Activated CD8-positive, alpha-beta memory T cell treated with anti-CD3 and anti-CD28 coated beads for 36 hours (primary cell): ENCODE measurements around the gene DPH3. TPM values are rescaled to one million over a fixed set of nuclear protein-coding genes. Genes with fewer than 3 reads are reported as not detected.

Source experiments
- CTCF ChIA-PET: fragments of 350-600 bp; sonication (Branson Sonifier 250); formaldehyde crosslinking; loops from one replicate; lab custom pipeline; 2021; ENCODE audit warnings: antibody characterized with exemption; lab: Charles Lee
- POLR2A ChIA-PET: fragments of 350-600 bp; sonication (Branson Sonifier 250); formaldehyde crosslinking; loops from one replicate; lab custom pipeline; 2021; ENCODE audit warnings: antibody characterized with exemption; lab: Charles Lee
- total RNA-seq, 2 experiments: library from RNA; stranded (reverse); gene quantifications; one replicate each; pipeline ENCODE4 v1.2.3, GENCODE V29; 2021

The DPH3 gene
- total RNA-seq, 2 experiments from 2014 or later, result 32.0 to 32.2 TPM

DNA sequence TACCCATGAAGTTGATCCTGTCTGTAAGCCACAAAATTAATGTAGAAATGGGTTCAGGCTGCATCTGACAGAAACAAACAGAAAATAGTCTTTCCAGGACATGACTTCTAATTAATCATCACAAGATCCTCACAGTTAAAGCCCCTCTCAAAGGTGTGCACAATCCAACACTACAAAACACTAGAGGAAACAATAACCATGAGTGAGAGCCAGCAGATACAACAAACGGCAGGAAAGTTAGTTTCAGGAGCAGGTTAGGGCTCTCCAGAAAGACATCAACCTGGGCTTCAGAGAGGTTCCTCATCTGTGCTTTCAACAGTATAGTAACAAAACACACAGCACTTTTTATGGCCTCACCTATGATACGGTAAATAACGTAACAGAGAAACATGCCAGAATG lies 42.8 kb downstream of the DPH3 start:
- POLR2A ChIA-PET, result no interaction called here
- CTCF ChIA-PET, result interaction anchor here (1.0 kb wide), 1 partner anchor 12 kb away, joined by 3 read pairs; no protein-coding TSS in a partner anchor

GRCh38 chr3:16219777-16220176 lies 45.0 kb downstream of the DPH3 start:
- CTCF ChIA-PET, result no interaction called here
- POLR2A ChIA-PET, result no interaction called here

DNA sequence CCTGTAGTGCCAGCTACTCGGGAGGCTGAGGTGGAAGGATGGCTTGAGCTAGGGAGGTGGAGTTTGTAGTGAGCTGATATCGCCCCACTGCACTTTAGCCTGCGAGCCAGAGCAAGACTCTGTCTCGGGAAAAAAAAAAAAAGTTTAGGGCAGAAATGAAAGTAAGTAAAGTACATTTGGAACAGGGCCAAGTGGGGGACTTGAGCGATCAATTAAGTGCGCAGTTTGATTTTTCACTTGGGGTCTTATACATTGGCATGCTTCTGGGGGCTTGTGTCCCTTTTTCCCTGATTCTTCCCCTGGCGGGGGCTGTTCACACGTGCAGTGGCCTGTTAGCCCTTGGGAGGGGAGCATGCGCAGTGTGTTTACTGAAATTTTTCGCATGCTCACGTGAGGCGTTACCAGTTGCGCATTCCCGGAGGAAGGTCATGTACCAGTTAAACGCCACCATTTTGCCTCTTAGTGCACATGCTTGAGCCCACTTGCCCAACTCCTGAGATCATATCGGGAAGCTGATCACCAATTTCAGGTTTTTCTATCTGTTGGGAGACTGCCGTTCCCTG lies 48.3 kb downstream of the DPH3 start:
- ChIA-PET CTCF (interaction anchor here (1.2 kb wide), 1 partner anchor 23 kb away, joined by 4 read pairs; no protein-coding TSS in a partner anchor), POLR2A (no interaction called here)

DNA sequence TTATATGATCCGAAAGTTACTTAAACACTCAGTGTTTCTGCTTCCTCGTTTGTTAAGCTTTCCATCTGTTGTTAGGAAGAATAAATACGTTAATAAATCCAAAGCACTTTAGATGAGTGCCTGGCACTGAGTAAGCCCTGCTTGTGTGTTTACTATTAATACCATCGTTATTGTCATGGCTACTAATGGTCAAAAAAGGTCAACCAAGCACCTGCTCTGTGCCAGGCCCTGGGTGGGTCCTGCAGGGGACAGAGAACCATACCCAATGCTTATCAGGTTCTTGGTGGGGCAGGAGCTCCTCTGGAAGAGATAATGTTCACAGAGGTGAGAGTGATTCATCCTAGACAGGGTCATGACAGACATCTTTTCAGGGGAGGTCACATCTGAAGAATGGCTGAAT lies 50.4 kb downstream of the DPH3 start:
- CTCF ChIA-PET, result interaction anchor here (1.5 kb wide), 1 partner anchor 36 kb away, joined by 3 read pairs; no protein-coding TSS in a partner anchor
- POLR2A ChIA-PET, result no interaction called here

GRCh38 chr3:16211176-16211904 lies 53.4 kb downstream of the DPH3 start:
- ChIA-PET CTCF (interaction anchor here (1.2 kb wide), 1 partner anchor 93 kb away, joined by 3 read pairs; no protein-coding TSS in a partner anchor), POLR2A (no interaction called here)

Other genes starting within 250 kb of the DPH3 start
- not detected for gene GALNT15, start 90.3 kb downstream of the DPH3 start, total RNA-seq
- gene OXNAD1, start 269 bp upstream of the DPH3 start, total RNA-seq, result 10 to 100 TPM; 31.6 to 31.8 TPM
- gene RFTN1, start 248.8 kb upstream of the DPH3 start, total RNA-seq, result 100 to 1,000 TPM; 111 to 114 TPM